ENCODE measurements around the gene CAPSL.

CAPSL gene

GRCh38 chr5:35971186-35971877 is 32.9 kb upstream of the CAPSL start:
- no peak overlapping the region for H3K4me3 ChIP-seq (ENCODE audit: low read depth in 1 of 2, low read length in 1 of 2)
- H3K9me3 ChIP-seq = no peaks in the 10 kb centered on the region
- no peaks in the 10 kb centered on the region for H3K4me1 ChIP-seq (ENCODE audit: control insufficient read depth in 1 of 2, insufficient read depth in 1 of 2, low read depth in 1 of 2, low read length in 1 of 2)
- TF ChIP-seq CTCF (IDR thresholded peaks at IDR 0.05) = no peak
- H3K27me3 ChIP-seq = no peaks in the 10 kb centered on the region
- no peaks in the 10 kb centered on the region for H3K36me3 ChIP-seq
- H3K27ac ChIP-seq = no peak overlapping the region

GRCh38 chr5:35963381-35963843 is 25.0 kb upstream of the CAPSL start:
- Histone ChIP-seq H3K9me3 (no peaks in the 10 kb centered on the region), H3K4me1 (ENCODE audit: control insufficient read depth in 1 of 2, insufficient read depth in 1 of 2, low read depth in 1 of 2, low read length in 1 of 2) (no peaks in the 10 kb centered on the region), H3K27me3 (no peaks in the 10 kb centered on the region), H3K4me3 (ENCODE audit: low read depth in 1 of 2, low read length in 1 of 2) (no peak overlapping the region), H3K36me3 (no peaks in the 10 kb centered on the region), H3K27ac (no peak overlapping the region)
- TF ChIP-seq CTCF (IDR thresholded peaks at IDR 0.05) = no peak

- no peak for TF ChIP-seq CTCF (IDR thresholded peaks at IDR 0.05)
- H3K27ac ChIP-seq = no peak overlapping the region
- H3K27me3 ChIP-seq = no peaks in the 10 kb centered on the region
- H3K4me1 ChIP-seq (ENCODE audit: control insufficient read depth in 1 of 2, insufficient read depth in 1 of 2, low read depth in 1 of 2, low read length in 1 of 2) = no peaks in the 10 kb centered on the region
- no peaks in the 10 kb centered on the region for H3K9me3 ChIP-seq
- H3K4me3 ChIP-seq (ENCODE audit: low read depth in 1 of 2, low read length in 1 of 2) = no peak overlapping the region
- no peaks in the 10 kb centered on the region for H3K36me3 ChIP-seq
These were observed 21.9 kb upstream of the CAPSL start for GRCh38 chr5:35960328-35960727.

- TF ChIP-seq CTCF (IDR thresholded peaks at IDR 0.05) = no peak
- H3K4me1 ChIP-seq (ENCODE audit: control insufficient read depth in 1 of 2, insufficient read depth in 1 of 2, low read depth in 1 of 2, low read length in 1 of 2) = no peaks in the 10 kb centered on the region
- no peaks in the 10 kb centered on the region for H3K27me3 ChIP-seq
- H3K27ac ChIP-seq = no peak overlapping the region
- H3K36me3 ChIP-seq = no peaks in the 10 kb centered on the region
- no peak overlapping the region for H3K4me3 ChIP-seq (ENCODE audit: low read depth in 1 of 2, low read length in 1 of 2)
- H3K9me3 ChIP-seq = no peaks in the 10 kb centered on the region
These were observed 18.0 kb upstream of the CAPSL start for GRCh38 chr5:35956429-35956828.

GRCh38 chr5:35954175-35954574 is 15.8 kb upstream of the CAPSL start:
- Histone ChIP-seq H3K4me1 (ENCODE audit: control insufficient read depth in 1 of 2, insufficient read depth in 1 of 2, low read depth in 1 of 2, low read length in 1 of 2) (no peaks in the 10 kb centered on the region), H3K36me3 (no peaks in the 10 kb centered on the region), H3K27ac (no peak overlapping the region), H3K27me3 (no peaks in the 10 kb centered on the region), H3K9me3 (no peaks in the 10 kb centered on the region), H3K4me3 (ENCODE audit: low read depth in 1 of 2, low read length in 1 of 2) (no peak overlapping the region)
- TF ChIP-seq CTCF (IDR thresholded peaks at IDR 0.05) = no peak
